Body of pancreas (tissue), 4 donors: ENCODE results near the gene ANKS1B. TPM values are rescaled to one million over a fixed set of nuclear protein-coding genes. Genes with fewer than 3 reads are reported as not detected.
A peak's percentile ranks its signal among the peaks of the same experiment; 100 is the strongest.

ENCODE experiments used
- ATAC-seq: fragments of 150-250 bp; one replicate; pipeline ENCODE4 v1.9.1; 2016
- DNase-seq, 4 donors: peaks; one replicate each; pipeline ENCODE4 v3.0.0-alpha.2; 2019
- H3K27ac ChIP-seq, 4 donors: fragments of 200-600 bp; sonication (generic); 1 replicate in 3 of 4; 2 replicates in 1 of 4; pipeline versions ENCODE4 v1.5.1 to v1.6.1; 2016 to 2019; ENCODE audit warnings: mild to moderate bottlenecking in 1 of 4, mixed read lengths in 1 of 4, moderate library complexity in 1 of 4
- H3K27me3 ChIP-seq, 2 donors: fragments of 200-600 bp; sonication (generic); one replicate each; pipeline ENCODE4 v1.6.0; 2016; ENCODE audit warnings: mild to moderate bottlenecking in 1 of 2
- H3K36me3 ChIP-seq, 2 donors: fragments of 200-600 bp; sonication (generic); replicated peaks in 1 of 2; 2 replicates each; pipeline ENCODE4 v1.5.1; 2016; ENCODE audit warnings: low read depth in 2 of 2; ENCODE audit not compliant: insufficient read depth in 1 of 2
- H3K4me1 ChIP-seq: fragments of 200-600 bp; sonication (generic); one replicate; pipeline ENCODE4 v1.6.0; 2016
- H3K4me3 ChIP-seq, 2 donors: fragments of 200-600 bp; sonication (generic); 1 replicate in 1 of 2; 2 replicates in 1 of 2; pipeline ENCODE4 v1.5.1; 2016 to 2019
- H3K9me3 ChIP-seq, 3 donors: fragments of 200-600 bp; sonication (generic); 1 replicate in 2 of 3; 2 replicates in 1 of 3; pipeline ENCODE4 v1.5.1; 2016
- CTCF ChIP-seq, 7 experiments: fragments of 450-650 bp in 4 of 7; fragments of 200-600 bp in 3 of 7; sonication (generic) in 3 of 7; IDR thresholded peaks; one replicate each; pipeline ENCODE4 v1.5.1; 2016 to 2019; ENCODE audit warnings: antibody characterized with exemption in 7 of 7
- POLR2A ChIP-seq, 3 donors: fragments of 450-650 bp; IDR thresholded peaks; one replicate each; pipeline ENCODE4 v1.6.1; 2016; ENCODE audit warnings: antibody characterized with exemption in 3 of 3, mild to moderate bottlenecking in 2 of 3
- WGBS, 2 donors: methylation state at CpG; one replicate each; pipeline ENCODE4 v1.1.5; 2017; 5-methylcytosine and 5-hydroxymethylcytosine counted together
- intact Hi-C: fragments of 100-400 bp; cut with DNase I; formaldehyde crosslinking; loops from one replicate; pipeline ENCODE4 v1.15.1; 2023
- total RNA-seq, 2 donors: library from RNA; depleted of rRNA; stranded (reverse); fragments of >200 nt; gene quantifications; one replicate each; pipeline ENCODE4 v1.1.0, GENCODE V29; 2016

The ANKS1B gene
- total RNA-seq, 2 donors from 2014 or later, result 2.1 to 10.2 TPM

GRCh38 chr12:99142651-99143050, 842.1 kb downstream of the ANKS1B start:
- TF ChIP-seq CTCF (IDR thresholded peaks at IDR 0.05), result no peak
- no peak for TF ChIP-seq POLR2A (IDR thresholded peaks at IDR 0.05)
- intact Hi-C loops, result no loop called here
- peaks cover 7% of the 10 kb centered on the region for H3K4me1 ChIP-seq
- H3K4me3 ChIP-seq, result no peak overlapping the region
- no peaks in the 10 kb centered on the region for H3K9me3 ChIP-seq
- no peak overlapping the region for H3K27ac ChIP-seq
- no peaks in the 10 kb centered on the region for H3K36me3 ChIP-seq
- DNase-seq, result no peak
- ATAC-seq, result no peak
- no peaks in the 10 kb centered on the region for H3K27me3 ChIP-seq

GRCh38 chr12:99140017-99140720, 844.6 kb downstream of the ANKS1B start:
- intact Hi-C loops, result no loop called here
- 33 to 42% methylated on average over 7 of the region's 7 CpGs for WGBS, 2 donors

GRCh38 chr12:99138393-99138792, 846.3 kb downstream of the ANKS1B start:
- ATAC-seq (no peak), DNase-seq (no peak)
- intact Hi-C loops, result no loop called here
- H3K4me3 ChIP-seq, result no peak overlapping the region
- H3K9me3 ChIP-seq, result no peaks in the 10 kb centered on the region
- H3K27ac ChIP-seq, result no peak overlapping the region
- H3K4me1 ChIP-seq, result peaks cover 16% of the 10 kb centered on the region
- no peaks in the 10 kb centered on the region for H3K27me3 ChIP-seq
- 61 to 73% methylated on average over 4 of the region's 4 CpGs for WGBS, 2 donors
- no peaks in the 10 kb centered on the region for H3K36me3 ChIP-seq
- TF ChIP-seq POLR2A (IDR thresholded peaks at IDR 0.05) (no peak), CTCF (IDR thresholded peaks at IDR 0.05) (no peak)

More at GRCh38 chr12:99140017-99140720, 844.6 kb downstream of the ANKS1B start:
- DNase-seq, result peak in 1 of 4 donors; percentile 16
- TF ChIP-seq CTCF (IDR thresholded peaks at IDR 0.05) (no peak), POLR2A (IDR thresholded peaks at IDR 0.05) (no peak)
- H3K27ac ChIP-seq, result peak overlapping the region in 1 of 4 donors; percentile 4
- H3K4me3 ChIP-seq, result no peak overlapping the region
- H3K27me3 ChIP-seq, result no peaks in the 10 kb centered on the region
- peak; percentile 63 for ATAC-seq
- no peaks in the 10 kb centered on the region for H3K9me3 ChIP-seq
- peaks cover 16% of the 10 kb centered on the region for H3K4me1 ChIP-seq
- H3K36me3 ChIP-seq, result no peaks in the 10 kb centered on the region

- Histone ChIP-seq H3K4me1 (peaks cover 16% of the 10 kb centered on the region), H3K36me3 (no peaks in the 10 kb centered on the region), H3K27me3 (no peaks in the 10 kb centered on the region), H3K9me3 (no peaks in the 10 kb centered on the region), H3K4me3 (no peak overlapping the region), H3K27ac (peak overlapping the region in 1 of 4 donors; percentile 2)
- no peak for ATAC-seq
- 54 to 56% methylated on average over 8 of the region's 8 CpGs for WGBS, 2 donors
- DNase-seq, result no peak
- intact Hi-C loops, result no loop called here
- no peak for TF ChIP-seq CTCF (IDR thresholded peaks at IDR 0.05)
- TF ChIP-seq POLR2A (IDR thresholded peaks at IDR 0.05), result no peak
Measured at GRCh38 chr12:99137124-99137855, 847.4 kb downstream of the ANKS1B start.
